Progenitor cell of endocrine pancreas (in vitro differentiated cells): ENCODE measurements around the gene SELENOV. TPM values are rescaled to one million over a fixed set of nuclear protein-coding genes. Genes with fewer than 3 reads are reported as not detected.

Source experiments
- DNase-seq: peaks from one replicate; pipeline ENCODE4 v3.0.0; 2021; ENCODE audit warnings: low spot score; ENCODE audit not compliant: unreplicated experiment
- H3K27ac Mint-ChIP-seq: 2 replicates; pipeline ENCODE4 v1.8.0; 2021; ENCODE audit warnings: mild to moderate bottlenecking, moderate library complexity, mixed read lengths
- H3K27me3 Mint-ChIP-seq: 2 replicates; pipeline ENCODE4 v1.8.0; 2021; ENCODE audit warnings: mixed read lengths
- H3K36me3 Mint-ChIP-seq: 2 replicates; pipeline ENCODE4 v1.8.0; 2022; ENCODE audit warnings: mixed read lengths; ENCODE audit not compliant: insufficient read depth
- H3K4me1 Mint-ChIP-seq: 2 replicates; pipeline ENCODE4 v1.8.0; 2021; ENCODE audit warnings: low read depth, mixed read lengths
- H3K4me3 Mint-ChIP-seq: 2 replicates; pipeline ENCODE4 v1.8.0; 2021; ENCODE audit warnings: low read depth, mild to moderate bottlenecking, moderate library complexity, mixed read lengths
- H3K9me3 Mint-ChIP-seq: 2 replicates; pipeline ENCODE4 v1.8.0; 2021; ENCODE audit warnings: low read depth, mixed read lengths
- total RNA-seq: library from RNA; stranded (reverse); gene quantifications from 2 replicates; pipeline ENCODE4 v1.2.1, GENCODE V29; 2021
- TF ChIP-seq, protein P1 (sequence below): fragments of 200-600 bp; sonication (generic); IDR thresholded peaks from one replicate; pipeline ENCODE4 v1.5.0; 2021; ENCODE audit warnings: antibody characterized with exemption, mild to moderate bottlenecking; ENCODE audit not compliant: unreplicated experiment

SELENOV gene
- total RNA-seq, 1 donor from 2014 or later, result 5.1 TPM

DNA sequence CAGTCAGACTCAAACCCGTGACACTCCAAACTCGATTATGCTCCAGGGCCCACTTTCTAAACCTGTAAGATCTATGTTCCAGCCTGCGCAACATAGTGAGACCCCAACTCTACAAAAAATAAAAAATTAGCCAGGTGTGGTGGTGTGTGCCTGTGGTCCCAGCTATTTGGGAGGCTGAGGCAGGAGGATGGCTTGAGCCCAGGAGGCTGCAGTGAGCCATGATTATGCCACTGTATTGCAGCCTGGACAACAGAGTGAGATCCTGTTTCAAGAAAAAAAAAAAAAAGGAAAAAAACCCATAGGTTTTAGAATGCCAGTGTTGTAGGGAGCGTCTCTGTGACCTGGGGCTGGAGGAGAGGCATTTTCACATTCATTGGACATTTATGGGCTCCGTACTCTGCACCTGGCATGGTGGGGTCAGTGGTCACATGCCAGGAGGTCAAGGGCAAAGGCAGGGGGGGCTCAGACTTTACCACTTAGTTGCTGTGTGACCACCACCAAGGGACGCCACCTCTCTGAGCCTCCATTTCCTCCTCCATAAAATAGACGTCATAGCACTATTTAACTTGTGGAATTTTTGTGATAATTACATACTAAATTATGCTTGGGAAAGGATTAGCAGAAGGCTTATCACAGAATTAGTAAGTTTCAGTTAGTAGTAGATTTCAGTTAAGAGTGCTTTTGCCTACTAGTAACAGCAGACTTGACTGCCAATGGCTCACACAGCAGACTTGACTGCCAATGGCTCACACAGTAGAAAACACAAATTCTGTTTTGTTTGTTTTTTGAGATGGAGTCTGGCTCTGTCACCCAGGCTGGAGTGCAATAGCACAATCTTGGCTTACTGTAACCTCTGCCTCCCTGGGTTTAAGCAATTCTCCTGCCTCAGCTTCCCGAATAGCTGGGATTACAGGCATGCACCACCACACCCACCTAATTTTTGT lies 5.9 kb downstream of the SELENOV start:
- DNase-seq, result no peak
- H3K27me3 Mint-ChIP-seq, result peaks cover 8% of the 10 kb centered on the region
- H3K9me3 Mint-ChIP-seq, result no peaks in the 10 kb centered on the region
- no peak overlapping the region for H3K4me3 Mint-ChIP-seq
- TF ChIP-seq, protein P1, sequence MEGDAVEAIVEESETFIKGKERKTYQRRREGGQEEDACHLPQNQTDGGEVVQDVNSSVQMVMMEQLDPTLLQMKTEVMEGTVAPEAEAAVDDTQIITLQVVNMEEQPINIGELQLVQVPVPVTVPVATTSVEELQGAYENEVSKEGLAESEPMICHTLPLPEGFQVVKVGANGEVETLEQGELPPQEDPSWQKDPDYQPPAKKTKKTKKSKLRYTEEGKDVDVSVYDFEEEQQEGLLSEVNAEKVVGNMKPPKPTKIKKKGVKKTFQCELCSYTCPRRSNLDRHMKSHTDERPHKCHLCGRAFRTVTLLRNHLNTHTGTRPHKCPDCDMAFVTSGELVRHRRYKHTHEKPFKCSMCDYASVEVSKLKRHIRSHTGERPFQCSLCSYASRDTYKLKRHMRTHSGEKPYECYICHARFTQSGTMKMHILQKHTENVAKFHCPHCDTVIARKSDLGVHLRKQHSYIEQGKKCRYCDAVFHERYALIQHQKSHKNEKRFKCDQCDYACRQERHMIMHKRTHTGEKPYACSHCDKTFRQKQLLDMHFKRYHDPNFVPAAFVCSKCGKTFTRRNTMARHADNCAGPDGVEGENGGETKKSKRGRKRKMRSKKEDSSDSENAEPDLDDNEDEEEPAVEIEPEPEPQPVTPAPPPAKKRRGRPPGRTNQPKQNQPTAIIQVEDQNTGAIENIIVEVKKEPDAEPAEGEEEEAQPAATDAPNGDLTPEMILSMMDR, result no peak
- no peak overlapping the region for H3K27ac Mint-ChIP-seq
- H3K36me3 Mint-ChIP-seq, result peaks cover 6% of the 10 kb centered on the region
- H3K4me1 Mint-ChIP-seq, result peaks cover 6% of the 10 kb centered on the region

DNA sequence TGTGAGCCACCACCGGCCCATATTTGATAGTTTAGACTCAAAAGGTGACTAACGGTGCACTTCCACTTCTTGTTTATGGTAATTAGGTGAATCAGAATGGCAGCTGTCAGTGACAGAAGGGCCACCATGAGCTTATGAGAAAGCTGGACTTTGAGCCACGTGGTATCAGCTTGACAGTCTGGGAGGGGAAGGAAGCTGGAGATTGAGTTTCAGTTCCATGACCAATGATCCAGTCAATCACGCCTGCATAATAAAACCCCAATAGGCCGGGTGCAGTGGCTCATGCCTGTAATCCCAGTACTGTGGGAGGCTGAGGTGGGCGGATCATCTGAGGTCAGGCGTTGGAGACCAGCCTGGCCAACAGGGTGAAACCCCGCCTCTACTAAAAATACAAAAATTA lies 9.6 kb downstream of the SELENOV start:
- Mint-ChIP-seq H3K27me3 (no peaks in the 10 kb centered on the region), H3K9me3 (no peaks in the 10 kb centered on the region), H3K4me3 (no peak overlapping the region), H3K4me1 (no peaks in the 10 kb centered on the region), H3K36me3 (peaks cover 3% of the 10 kb centered on the region), H3K27ac (no peak overlapping the region)
- no peak for DNase-seq
- TF ChIP-seq, protein P1, result no peak

DNA sequence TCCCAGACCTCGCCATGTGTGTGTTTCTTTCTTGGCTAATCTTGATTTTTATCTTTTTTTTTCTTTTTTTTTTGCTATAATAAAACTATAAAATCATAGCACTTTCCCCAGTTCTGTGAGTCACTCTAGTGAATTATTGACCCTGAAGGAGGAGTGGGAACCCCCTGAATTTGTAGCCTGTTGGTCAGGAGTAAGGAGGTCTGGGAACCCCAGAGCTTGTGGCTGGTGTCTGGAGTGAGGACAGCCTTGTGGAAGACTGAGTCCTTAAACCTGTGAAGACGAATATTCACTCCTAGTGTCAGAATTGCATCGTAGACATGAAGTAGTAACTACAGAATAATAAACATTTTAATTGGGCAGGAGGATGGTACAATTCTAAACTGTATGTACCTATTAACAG lies 10.3 kb downstream of the SELENOV start:
- H3K9me3 Mint-ChIP-seq, result no peaks in the 10 kb centered on the region
- H3K4me1 Mint-ChIP-seq, result no peaks in the 10 kb centered on the region
- no peaks in the 10 kb centered on the region for H3K27me3 Mint-ChIP-seq
- no peak for DNase-seq
- H3K27ac Mint-ChIP-seq, result no peak overlapping the region
- TF ChIP-seq, protein P1, result no peak
- H3K36me3 Mint-ChIP-seq, result peaks cover 3% of the 10 kb centered on the region
- H3K4me3 Mint-ChIP-seq, result no peak overlapping the region

DNA sequence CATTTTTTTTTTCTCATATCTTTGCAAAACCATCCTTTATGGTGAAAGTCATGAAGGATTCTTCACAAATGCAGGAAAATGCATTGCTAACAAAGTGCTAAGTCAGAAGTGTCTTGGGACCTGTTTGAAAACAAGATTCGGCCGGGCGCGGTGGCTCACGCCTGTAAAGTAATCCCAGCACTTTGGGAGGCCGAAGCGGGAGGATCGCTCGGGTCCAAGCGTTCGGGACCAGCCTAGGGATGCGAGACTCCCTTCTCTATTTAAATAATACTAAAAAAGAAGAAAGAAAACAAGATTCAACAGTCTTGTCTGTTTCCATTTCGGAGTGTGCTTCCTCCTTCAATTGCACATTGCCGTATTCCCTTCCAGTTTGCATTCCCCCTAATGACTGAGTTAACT lies 16.9 kb downstream of the SELENOV start:
- Mint-ChIP-seq H3K36me3 (no peaks in the 10 kb centered on the region), H3K27me3 (no peaks in the 10 kb centered on the region), H3K4me3 (peak overlapping the region; percentile 91), H3K4me1 (peaks cover 2% of the 10 kb centered on the region), H3K27ac (peak overlapping the region; percentile 87), H3K9me3 (no peaks in the 10 kb centered on the region)
- no peak for DNase-seq
- TF ChIP-seq, protein P1, result no peak

DNA sequence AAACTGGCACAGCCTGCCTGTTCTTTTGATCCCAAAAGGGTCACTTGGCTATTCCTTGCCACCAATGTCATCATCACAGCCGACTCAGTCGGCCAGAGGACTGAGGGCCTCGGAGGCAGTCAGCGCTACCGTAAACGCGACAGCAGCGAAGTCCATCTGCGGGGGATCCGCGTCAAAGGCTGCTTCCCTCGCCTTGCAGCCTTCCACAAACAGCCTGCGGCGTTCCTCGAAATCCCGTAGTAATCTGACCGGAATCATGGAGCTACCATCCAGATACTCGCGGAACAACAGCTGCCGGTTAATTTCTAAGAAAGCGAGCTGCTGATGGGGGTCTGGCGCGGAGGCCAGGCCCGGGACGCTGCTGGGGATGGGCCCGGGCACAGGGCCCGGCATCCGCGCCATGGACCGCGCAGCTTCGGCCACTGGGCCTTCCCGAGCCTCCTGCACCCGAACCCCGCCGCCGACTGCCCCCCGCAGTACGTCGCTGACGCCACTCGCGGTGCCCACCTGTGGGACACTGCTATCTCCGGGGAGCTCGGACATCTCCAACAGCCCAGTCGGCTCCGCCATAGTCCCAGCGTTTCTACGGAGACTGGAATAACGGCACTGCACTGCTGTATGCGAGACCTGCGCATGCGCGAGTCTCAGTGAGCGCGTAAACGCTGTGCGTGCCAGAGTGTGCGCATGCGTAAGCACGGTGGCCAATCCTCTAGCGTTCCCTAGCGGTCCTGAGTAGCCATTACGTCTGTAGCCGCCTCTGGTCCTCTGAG lies 17.5 kb downstream of the SELENOV start, which contains the start of gene EID2B:
EID2B (minus strand) TSS at position 620 of the 770 bp plus-strand sequence; CDS start at position 570, 50 bp downstream.
- Mint-ChIP-seq H3K36me3 (no peaks in the 10 kb centered on the region), H3K4me1 (peaks cover 2% of the 10 kb centered on the region), H3K27ac (peak within 1 kb of the TSS; percentile 88), H3K9me3 (no peaks in the 10 kb centered on the region), H3K4me3 (peak within 1 kb of the TSS; percentile 91), H3K27me3 (no peaks in the 10 kb centered on the region)
- TF ChIP-seq, protein P1, result peak; percentile 88
- DNase-seq, result peak; percentile 90
